ENCODE data around the gene NPM1. TPM values are rescaled to one million over a fixed set of nuclear protein-coding genes. Genes with fewer than 3 reads are reported as not detected.

The NPM1 gene
- total RNA-seq, 2 donors from 2014 or later = 310 to 501 TPM

DNA sequence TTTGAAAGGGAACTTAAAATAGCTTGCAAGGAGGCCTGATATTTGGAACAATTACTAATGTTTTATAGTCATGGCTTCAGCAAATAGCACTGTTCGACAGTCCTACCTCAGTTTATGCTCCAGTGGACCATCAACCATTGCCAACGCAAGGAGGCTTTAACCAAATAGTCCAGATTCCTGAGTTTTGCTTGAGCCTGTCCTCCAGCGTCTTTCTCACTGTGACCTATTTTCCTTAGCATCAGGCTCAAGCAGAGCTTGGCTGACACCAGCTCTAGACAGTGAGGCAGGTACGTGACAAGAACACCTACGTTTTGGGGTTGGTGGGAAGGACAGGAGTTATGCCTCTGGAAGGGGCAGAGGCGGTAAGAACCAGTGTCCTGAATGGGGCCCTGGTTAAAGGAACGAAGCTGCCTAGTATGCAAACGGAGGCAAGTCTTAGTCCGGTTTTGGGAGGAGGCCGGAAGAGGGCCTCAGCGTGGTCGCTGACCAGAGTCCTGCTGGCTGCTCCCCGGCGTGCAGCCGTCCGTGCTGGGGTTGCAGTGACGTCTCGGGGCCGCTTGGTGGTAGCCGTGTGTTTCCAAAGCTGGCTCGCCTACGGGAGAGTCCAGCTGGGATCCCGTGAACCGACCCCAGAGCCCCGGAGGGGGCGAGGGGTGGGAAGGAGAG is 30.8 kb downstream of the NPM1 start:
- Histone ChIP-seq H3K4me1 (peaks cover 28% of the 10 kb centered on the region), H3K36me3 (replicated peaks in 1 of 2; ENCODE audit: insufficient read depth in 1 of 2, low read depth in 2 of 2) (no peaks in the 10 kb centered on the region), H3K9me3 (no peaks in the 10 kb centered on the region), H3K27ac (no peak overlapping the region), H3K4me3 (no peak overlapping the region), H3K27me3 (peaks cover 0 to 6% of the 10 kb centered on the region in 2 donors)
- WGBS, 2 donors = 10 to 27% methylated on average over 9 to 26 of the region's 26 CpGs
- TF ChIP-seq, protein P1, sequence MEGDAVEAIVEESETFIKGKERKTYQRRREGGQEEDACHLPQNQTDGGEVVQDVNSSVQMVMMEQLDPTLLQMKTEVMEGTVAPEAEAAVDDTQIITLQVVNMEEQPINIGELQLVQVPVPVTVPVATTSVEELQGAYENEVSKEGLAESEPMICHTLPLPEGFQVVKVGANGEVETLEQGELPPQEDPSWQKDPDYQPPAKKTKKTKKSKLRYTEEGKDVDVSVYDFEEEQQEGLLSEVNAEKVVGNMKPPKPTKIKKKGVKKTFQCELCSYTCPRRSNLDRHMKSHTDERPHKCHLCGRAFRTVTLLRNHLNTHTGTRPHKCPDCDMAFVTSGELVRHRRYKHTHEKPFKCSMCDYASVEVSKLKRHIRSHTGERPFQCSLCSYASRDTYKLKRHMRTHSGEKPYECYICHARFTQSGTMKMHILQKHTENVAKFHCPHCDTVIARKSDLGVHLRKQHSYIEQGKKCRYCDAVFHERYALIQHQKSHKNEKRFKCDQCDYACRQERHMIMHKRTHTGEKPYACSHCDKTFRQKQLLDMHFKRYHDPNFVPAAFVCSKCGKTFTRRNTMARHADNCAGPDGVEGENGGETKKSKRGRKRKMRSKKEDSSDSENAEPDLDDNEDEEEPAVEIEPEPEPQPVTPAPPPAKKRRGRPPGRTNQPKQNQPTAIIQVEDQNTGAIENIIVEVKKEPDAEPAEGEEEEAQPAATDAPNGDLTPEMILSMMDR (IDR thresholded peaks at IDR 0.05) = peak; percentile 89 to 99 (median 93)
- no peak for TF ChIP-seq POLR2A (IDR thresholded peaks at IDR 0.05)
- DNase-seq (peak; percentile 81 to 82 (median 82)), ATAC-seq (peak; percentile 89)
- intact Hi-C loops (cut with DNase I) = no loop called here

DNA sequence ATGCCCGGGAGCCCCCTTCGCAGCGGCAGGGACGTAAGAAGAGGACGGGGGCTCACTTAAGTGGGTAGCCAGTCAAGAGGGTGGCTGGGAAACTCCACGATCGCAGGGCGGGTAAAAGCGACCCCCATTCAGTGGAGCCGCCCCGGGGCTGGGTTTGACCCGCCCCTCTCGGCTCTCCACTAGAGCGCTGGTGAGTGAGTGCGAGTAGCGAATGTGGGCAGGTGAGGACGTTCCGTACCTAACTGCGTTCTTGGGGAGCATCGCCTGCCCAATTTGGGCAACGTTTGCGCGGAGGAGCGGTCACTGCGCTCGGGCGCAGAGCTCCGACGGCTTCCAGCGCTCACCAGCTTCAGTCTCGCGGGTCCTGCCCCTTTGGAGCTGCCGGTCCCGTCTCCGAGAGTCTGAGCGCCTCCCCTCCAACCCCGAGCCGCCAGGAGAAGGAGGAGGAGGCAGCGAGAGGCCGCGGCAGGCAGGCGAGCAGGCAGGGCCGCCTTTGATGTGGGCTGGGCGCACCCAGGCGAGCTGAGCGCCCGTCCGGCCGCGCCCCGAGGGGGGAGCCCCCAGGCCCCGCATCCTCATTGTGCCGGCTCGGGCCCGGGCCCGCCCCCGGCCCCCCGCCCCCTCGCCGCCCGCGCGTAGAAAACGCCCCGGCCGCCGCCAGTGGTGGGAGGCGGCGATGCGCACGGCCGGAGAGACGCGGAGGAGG is 31.5 kb downstream of the NPM1 start, which contains the start of gene FGF18:
Gene FGF18, plus strand, starts transcription at position 666 of the 706 bp plus-strand sequence. CDS start 553 bp downstream, outside the sequence.
- TF ChIP-seq POLR2A (IDR thresholded peaks at IDR 0.05) = no peak
- TF ChIP-seq, protein P1 (IDR thresholded peaks at IDR 0.05) = no peak
- Histone ChIP-seq H3K27ac (no peak within 1 kb of the TSS), H3K27me3 (peaks cover 0 to 6% of the 10 kb centered on the region in 2 donors), H3K9me3 (no peaks in the 10 kb centered on the region), H3K36me3 (replicated peaks in 1 of 2; ENCODE audit: insufficient read depth in 1 of 2, low read depth in 2 of 2) (no peaks in the 10 kb centered on the region), H3K4me3 (no peak within 1 kb of the TSS), H3K4me1 (peaks cover 28% of the 10 kb centered on the region)
- 1% methylated on average over 21 to 71 of the region's 74 CpGs for WGBS, 2 donors
- peak in 3 of 4 donors; percentile 22 to 37 (median 23) for DNase-seq
- ATAC-seq = peak; percentile 22
- intact Hi-C loops (cut with DNase I) = no loop called here

- 0% methylated on average over 15 to 54 of the region's 95 CpGs for WGBS, 2 donors
These were observed 32.2 kb downstream of the NPM1 start for GRCh38 chr5:171419688-171420430.

GRCh38 chr5:171420431-171421241 is 33.0 kb downstream of the NPM1 start:
- H3K36me3 ChIP-seq (replicated peaks in 1 of 2; ENCODE audit: insufficient read depth in 1 of 2, low read depth in 2 of 2) = no peaks in the 10 kb centered on the region
- H3K4me3 ChIP-seq = no peak overlapping the region

More at GRCh38 chr5:171419688-171420430, 32.2 kb downstream of the NPM1 start:
- no peak for TF ChIP-seq POLR2A (IDR thresholded peaks at IDR 0.05)
- TF ChIP-seq, protein P1 (IDR thresholded peaks at IDR 0.05) = peak in 1 of 7 experiments; percentile 16
- Histone ChIP-seq H3K27me3 (peaks cover 0 to 6% of the 10 kb centered on the region in 2 donors), H3K27ac (no peak overlapping the region), H3K36me3 (replicated peaks in 1 of 2; ENCODE audit: insufficient read depth in 1 of 2, low read depth in 2 of 2) (no peaks in the 10 kb centered on the region), H3K4me1 (peaks cover 28% of the 10 kb centered on the region), H3K4me3 (no peak overlapping the region), H3K9me3 (no peaks in the 10 kb centered on the region)
- intact Hi-C loops (cut with DNase I) = loop anchor here (10.0 kb wide), 2 partner anchors 475 to 635 kb away; no protein-coding TSS in a partner anchor
- ATAC-seq = peak; percentile 45
- peak in 3 of 4 donors; percentile 26 to 44 (median 33) for DNase-seq

More at GRCh38 chr5:171420431-171421241, 33.0 kb downstream of the NPM1 start:
- peaks cover 28% of the 10 kb centered on the region for H3K4me1 ChIP-seq
- TF ChIP-seq, protein P1 (IDR thresholded peaks at IDR 0.05) = no peak
- no peak for TF ChIP-seq POLR2A (IDR thresholded peaks at IDR 0.05)
- intact Hi-C loops (cut with DNase I) = loop anchor here (10.0 kb wide), 2 partner anchors 474 to 634 kb away; no protein-coding TSS in a partner anchor
- H3K9me3 ChIP-seq = no peaks in the 10 kb centered on the region
- 0 to 2% methylated on average over 25 to 63 of the region's 65 CpGs for WGBS, 2 donors
- DNase-seq (peak; percentile 42 to 75 (median 66)), ATAC-seq (no peak)
- H3K27ac ChIP-seq = no peak overlapping the region
- peaks cover 0 to 6% of the 10 kb centered on the region in 2 donors for H3K27me3 ChIP-seq
